SIG-M5 treated with dmso at 0.1 percent for 504 hours (cell line): Measurements from ENCODE around the gene OR2T3.
"Not testable (repeated sequence)": the region's sequence is repeated elsewhere in the genome, so short reads cannot be mapped to it uniquely, and the experiment has no call there.

Experiments used
- DNase-seq: peaks from one replicate; lab custom pipeline; 2025; ENCODE audit not compliant: unreplicated experiment; lab: John Stamatoyannopoulos, UW

OR2T3 gene

DNA sequence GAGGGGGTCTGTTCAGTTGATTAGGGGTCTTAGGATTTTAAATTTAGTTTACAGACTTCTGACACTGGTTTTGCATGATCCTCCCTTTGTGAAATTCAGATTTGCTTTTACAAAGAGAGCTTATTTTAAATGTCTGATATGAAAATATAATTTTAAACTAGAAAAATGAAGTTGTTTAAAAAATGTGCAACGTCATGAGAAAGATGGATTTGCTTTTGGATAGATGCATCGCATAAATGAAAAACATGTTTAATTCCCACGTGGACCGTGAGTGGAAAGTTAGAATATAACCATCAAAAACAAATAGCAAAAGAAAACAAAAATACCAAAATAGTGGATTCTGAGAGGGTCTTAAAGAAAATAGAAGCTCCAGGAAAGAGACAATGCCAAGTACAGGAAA, 2.0 kb upstream of the OR2T3 start:
- DNase-seq, result no peak

DNA sequence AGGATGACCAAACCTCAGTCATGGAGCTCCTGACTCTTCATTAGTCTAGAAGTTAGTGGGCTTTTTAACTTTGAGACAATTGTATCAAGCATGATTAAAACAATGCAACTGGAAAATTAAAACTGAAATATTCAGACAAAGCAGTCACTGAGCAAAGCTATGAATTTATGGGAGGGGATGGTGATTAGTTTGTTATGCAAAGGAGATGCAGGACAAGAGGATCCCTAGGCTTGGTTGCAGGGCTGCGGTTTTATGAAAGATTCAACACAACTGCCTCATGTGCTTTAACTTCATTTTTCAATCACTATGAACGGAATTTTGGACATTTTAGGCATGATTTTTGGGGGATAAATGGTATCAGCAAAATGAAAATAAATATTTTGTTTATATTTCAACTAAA, 1.0 kb upstream of the OR2T3 start:
- DNase-seq, result not testable (repeated sequence)

DNA sequence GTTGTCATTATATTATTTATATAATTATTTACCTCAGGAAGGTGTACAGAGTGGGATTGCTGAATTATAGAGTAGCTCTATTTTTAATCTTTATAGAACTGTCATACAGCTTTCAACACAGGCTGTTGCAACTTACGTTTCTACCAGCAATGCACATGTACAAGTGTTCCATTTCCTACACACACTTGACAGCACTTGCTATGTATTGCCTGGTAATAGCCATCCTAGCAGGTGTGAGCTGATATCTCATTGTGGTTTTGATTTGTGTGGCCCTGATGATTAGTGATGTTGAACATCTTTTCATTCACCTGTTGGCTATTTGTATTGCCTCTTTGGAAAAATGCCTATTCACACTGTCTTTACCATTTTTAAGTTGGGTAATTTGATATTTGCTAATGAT, 2.5 kb downstream of the OR2T3 start:
- not testable (repeated sequence) for DNase-seq

DNA sequence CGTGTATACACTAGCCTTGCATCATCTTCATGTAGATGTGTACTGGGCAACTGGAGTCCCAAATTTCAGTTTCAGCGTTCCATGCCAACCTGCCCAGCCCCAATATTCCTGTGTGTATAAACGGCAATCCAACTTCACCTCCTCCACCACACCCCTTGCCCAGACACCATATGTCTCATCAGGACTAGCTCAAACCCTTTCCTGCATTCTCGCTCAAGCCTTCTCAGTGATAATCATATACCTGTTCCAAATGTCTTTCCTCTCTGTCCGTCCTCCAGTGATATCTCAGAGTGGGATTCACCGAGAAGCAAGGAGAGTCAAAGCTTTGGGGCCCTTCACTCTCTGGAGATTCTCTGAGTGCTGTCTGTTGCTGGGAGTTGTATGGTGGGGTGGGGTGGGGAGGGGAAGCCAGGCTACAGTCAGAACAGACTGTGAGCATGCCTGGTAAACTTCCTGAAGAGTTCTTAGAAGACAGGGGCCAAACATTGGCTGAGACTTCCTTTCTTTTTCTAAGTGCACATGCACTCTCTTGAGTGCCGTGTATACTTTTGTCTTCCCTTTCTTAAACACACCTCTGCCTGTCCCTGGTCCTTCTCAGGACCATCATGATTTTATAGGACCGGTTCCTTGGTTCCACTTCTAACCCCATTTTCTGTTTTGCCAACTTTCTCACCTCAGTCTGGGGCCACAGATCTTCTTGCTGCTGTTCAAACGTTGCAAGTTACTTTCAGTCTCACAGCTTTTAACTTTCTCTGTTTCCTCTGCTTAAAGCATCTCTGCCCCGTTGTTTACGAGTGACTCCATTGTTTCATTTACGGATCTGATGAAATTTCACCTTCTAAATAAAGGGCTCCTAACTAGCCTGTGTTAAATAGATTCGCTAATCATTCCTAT, 8.8 kb downstream of the OR2T3 start:
- not testable (repeated sequence) for DNase-seq

DNA sequence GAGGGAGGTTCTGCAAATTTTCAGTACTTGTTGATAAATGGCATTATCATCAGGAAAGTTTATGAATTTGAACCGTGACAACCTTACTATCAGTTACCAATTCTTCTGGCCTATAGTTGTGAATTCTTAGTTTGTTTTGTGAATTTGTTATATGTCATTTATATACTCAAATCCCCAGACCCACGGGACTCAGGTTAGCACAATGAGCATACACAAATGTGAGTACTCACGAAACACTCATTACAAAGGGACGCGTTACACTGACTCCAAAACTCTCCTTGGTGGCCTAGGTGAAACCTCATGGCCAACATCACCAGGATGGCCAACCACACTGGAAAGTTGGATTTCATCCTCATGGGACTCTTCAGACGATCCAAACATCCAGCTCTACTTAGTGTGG, 15.1 kb downstream of the OR2T3 start, which contains the start of gene OR2T5:
Gene OR2T5 (plus strand): TSS at position 301 of the 400 bp plus-strand sequence. CDS start 0 bp downstream, at position 301.
- DNase-seq, result not testable (repeated sequence)

DNA sequence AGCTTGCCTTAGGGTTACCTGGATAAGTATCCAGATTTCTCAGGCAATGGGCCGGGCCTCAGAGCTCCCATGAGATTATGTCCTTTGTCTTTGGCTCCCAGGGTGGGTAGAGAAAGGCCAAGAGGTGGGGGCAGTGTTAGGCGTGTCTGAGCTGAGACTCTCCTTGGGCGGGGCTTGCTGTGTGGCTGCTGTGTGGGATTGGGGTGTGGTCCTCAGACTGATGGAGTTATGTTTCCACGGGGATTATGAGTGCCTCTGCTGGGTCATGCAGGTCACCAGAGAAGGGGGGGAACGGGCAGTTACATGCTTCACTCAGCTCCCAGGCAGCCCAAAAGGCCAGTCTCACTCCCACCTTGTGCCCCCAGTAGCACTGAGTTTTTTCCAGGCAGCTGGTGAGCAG, 23.5 kb downstream of the OR2T3 start:
- not testable (repeated sequence) for DNase-seq

DNA sequence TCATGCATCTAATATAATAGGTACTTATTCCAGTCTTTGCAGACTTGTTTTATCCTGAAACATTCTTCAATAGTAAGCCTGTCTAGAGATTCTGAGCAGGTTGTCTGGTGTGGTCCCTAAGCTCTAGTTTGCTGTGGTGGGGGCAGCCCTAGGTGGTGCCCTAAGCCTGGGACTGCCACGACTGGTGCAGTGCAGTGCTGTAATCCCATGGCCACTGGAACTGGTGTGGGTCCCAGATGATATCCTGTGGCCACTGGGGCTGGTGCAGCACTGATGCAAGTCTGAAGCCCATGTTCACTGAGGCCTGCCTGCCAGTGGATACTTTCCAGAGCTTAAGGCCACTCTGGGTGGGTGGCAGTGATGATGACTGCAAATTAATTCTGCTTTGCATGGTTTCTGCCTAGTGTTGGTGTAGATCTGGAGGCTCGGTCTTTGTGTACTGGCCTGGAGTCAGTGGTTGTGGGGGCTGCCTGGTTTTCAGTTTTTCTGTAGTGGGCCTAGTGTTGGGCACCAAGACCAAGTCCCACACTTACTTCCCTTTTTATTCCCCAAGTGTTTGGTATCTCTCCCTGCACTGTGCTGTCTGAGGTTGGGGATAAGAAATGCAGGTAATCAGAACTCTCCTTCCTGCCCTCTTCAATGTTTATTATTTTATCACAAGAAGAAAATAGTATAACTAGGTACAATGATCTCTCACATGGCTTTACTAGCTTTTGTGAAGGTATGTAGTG, 27.3 kb downstream of the OR2T3 start:
- not testable (repeated sequence) for DNase-seq

DNA sequence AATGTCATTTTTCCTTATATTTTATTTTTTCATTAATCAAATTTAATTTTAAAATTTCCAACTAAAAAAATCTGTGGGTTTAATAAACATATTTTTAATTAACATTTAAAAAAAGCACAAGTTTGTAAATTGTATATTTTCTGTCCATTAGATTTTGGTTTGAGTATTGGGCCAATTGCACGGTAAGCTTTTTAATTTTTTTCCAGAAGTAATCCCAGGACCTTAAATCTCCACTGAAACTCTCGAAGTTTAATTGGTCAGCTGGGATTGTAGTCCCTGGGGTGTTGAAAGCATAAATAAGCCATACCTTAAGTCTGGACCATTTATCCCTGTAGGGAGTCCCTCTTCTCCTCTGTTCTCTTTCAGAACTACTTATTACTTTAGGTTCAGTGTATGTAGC, 34.6 kb downstream of the OR2T3 start, which contains the start of gene OR2G6:
Gene OR2G6 (plus strand): TSS at position 301 of the 400 bp plus-strand sequence. CDS start 13,574 bp downstream, outside the sequence.
- not testable (repeated sequence) for DNase-seq

DNA sequence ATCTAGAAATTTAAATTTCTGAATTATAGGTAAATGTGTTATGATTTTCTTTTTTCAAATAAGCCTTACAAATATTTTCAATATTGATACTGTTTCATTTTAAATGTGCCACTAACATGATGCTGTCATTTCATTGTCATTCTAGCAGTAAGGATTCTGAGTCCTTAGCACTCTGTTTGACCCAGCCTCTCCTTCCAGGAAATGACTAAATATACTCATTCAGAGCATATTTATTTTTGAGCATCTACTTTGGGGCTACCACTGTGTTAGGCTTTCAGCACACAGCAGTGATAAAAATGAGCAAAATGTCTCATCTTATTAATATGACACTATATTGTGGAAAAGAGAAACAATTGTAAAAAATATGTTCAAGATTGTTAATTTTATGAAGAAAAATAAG, 37.1 kb downstream of the OR2T3 start:
- DNase-seq, result not testable (repeated sequence)

DNA sequence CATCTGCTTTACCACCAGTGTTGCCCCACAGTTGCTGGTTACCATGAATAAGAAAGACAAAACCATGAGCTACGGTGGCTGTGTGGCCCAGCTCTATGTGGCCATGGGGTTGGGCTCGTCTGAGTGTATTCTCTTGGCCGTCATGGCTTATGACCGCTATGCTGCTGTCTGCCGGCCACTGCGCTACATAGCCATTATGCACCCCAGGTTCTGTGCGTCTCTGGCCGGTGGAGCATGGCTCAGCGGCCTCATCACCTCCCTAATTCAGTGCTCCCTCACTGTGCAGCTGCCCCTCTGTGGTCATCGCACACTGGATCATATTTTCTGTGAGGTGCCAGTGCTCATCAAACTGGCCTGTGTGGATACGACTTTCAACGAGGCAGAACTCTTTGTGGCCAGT, 48.7 kb downstream of the OR2T3 start:
- DNase-seq, result no peak
